GM18867 (cell line): Measurements from ENCODE around the gene DIP2A.
"Not testable (repeated sequence)": the region's sequence is repeated elsewhere in the genome, so short reads cannot be mapped to it uniquely, and the experiment has no call there.

Source experiments
- ATAC-seq: cut with Tn5 transposase; IDR thresholded peaks from one replicate; pipeline ENCODE4 v1.9.1; 2021; ENCODE audit warnings: mild to moderate bottlenecking, moderate library complexity; ENCODE audit not compliant: unreplicated experiment

DIP2A gene

DNA sequence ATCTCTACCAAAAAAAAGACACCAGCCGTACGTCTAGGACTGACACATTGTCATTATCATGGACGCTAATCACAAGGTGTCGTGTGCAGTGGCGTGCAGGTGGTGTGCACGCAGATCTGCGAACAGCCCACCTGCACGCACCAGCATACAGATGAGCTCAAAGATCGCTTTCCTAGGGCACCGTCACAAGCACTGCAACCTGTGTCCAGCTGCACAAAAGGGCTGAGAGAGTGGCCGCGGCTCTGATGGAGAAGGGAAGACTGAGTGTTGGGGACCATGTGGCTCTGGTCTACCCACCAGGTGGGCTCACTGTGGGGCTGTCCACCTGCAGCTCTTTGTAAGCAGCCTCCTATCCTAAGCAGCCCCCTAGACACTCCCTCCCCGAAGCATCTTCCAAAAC is 95.3 kb downstream of the DIP2A start:
- ATAC-seq = no peak

DNA sequence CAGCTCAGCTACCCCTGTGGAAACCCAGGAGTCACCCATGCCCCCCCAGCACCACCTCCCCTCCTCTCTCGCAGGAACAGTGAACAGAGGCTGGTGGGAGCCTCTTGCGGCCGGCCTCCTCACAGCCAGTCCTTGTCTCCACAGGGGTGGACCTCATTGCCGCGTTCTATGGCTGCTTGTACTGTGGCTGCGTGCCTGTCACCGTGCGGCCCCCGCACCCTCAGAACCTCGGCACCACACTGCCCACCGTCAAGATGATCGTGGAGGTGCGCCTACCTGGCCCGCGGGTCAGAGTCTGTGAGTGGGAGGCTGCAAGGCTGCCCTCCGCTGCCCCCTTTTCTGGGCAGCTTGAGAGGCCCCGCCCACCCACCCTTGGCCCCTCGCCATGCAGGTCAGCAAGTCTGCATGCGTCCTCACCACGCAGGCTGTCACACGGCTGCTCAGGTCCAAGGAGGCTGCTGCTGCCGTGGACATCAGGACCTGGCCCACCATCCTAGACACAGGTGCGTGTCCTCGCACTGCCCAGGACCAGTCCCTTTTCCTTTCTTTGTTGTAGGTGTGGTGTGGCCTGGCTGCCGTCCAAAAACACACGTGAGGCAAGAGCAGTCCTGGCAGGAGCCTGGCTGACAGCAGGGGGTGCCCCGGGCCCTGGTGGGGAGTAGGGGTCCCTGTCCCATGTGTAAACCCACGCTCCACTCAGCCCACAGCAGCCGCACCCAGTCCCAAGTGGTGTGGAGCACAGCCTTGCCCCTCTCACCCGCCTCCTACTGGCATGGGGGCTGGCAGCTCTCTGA is 95.9 kb downstream of the DIP2A start:
- no peak for ATAC-seq

DNA sequence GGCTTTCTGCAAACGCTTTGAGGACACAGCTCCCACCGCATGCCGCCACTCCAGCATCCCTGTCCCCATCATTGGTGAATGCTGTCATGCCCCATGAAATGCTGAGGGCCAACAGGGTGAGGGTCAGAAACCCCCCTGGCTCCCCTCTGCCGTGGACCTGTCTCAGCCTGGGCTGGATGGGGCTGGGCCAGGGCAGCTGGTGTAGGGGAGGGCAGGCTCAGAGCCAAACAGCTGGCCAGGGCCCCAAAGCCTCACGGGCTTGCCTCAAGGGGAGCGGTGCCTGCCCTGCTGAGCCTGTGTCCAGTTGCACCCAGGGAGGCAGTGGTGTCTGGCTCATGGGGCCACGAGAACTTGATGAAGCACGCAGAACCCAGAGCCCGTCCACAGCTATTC is 96.5 kb downstream of the DIP2A start:
- ATAC-seq = no peak

DNA sequence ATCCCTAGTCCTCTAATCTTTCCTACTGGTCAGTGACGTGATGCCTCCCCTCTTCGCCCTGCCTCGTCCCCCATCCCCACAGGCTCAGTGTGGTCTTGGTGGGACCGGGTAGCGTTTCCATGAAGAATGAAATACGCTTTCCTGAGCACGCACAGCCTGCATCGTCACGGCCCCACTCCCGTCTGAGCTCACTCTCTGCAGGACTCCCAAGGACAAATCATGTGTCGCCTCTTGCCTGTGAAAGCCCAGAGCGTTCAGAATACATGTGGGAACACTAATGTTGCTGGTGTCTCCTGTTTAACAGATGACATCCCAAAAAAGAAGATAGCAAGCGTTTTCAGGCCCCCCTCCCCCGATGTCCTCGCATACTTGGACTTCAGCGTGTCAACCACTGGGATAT is 97.0 kb downstream of the DIP2A start:
- no peak for ATAC-seq

DNA sequence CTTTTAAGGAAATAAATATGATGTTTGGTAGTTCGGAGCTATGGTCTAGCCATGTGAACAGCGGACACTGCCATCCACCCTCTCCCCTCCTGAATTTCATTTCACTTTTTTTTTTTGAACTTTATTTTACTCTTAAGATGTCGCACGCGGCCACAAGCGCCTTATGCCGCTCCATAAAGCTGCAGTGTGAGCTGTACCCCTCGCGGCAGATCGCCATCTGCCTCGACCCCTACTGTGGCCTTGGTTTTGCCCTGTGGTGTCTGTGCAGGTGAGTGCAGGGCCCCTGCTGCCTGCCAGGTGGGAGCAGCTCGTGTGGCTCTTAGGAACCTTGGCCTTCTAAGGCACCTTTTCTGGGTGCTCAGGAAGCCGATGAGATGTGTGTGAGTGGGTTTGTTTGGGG is 98.1 kb downstream of the DIP2A start:
- no peak for ATAC-seq

DNA sequence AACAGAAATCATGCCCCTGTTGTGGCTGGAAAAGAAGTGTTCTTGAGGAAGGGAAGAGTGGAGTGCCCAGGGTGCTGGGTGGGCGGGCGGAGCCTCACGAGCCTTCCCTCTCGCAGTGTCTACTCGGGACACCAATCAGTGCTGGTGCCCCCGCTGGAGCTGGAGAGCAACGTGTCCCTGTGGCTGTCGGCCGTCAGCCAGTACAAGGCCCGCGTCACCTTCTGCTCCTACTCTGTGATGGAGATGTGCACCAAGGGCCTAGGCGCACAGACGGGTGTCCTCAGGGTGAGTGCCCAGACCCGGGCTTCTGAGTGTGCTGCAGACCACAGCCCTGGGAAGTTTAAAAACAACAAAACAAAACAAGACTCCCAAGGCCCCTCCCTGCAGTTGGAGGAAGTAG is 98.8 kb downstream of the DIP2A start:
- ATAC-seq = no peak

DNA sequence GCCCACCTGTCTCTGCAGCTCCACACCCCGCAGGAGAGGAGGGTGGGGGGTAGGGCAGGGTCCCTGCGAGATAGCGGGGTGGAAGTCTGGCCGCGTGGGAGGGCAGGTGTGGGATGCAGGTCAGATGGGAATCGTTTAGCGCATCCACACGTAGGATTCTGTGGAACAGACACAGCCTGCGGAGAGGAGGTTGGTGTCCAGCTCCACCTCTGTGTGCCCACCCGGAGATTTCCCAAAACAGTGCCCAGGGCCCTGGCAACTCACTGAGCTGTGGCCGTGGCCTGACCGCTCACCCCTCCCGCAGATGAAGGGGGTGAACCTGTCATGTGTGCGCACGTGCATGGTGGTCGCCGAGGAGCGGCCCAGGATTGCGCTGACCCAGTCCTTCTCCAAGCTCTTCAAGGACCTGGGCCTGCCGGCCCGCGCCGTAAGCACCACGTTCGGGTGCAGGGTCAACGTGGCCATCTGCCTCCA is 99.3 kb downstream of the DIP2A start:
- ATAC-seq = no peak

DNA sequence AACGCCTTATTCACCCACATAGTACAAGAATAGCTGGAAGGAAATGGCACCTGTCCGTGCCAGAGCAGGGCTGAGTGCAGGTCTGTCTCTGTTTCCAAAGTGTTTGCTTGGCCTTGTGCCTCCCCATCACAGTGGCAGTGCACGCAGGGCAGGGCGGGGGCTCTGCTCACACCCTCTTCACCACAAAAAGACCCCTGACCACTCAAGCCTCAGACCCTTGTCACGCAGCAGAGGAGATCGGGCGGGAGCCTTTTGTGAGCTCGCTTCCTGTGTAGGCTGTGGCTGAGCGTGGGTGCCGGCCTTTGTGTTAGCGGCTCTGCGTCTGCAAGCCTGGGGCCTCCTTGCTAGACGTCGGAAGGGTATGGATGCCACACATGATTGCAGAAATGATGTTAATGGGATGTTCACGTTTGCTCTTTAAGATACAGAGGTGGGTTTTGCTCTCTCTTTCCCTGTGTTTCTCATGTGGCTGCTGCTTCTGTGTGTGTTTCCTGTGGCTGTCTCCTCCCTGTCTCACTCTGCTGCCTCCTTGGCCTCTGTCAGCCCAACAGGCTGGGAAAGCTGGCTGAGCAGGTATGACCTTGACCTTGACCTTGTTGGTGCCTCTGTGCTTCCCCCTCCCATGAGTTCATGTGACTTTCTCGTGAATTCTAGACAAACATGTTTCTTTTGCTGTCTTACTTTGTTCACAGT is 100.7 kb downstream of the DIP2A start:
- no peak for ATAC-seq

DNA sequence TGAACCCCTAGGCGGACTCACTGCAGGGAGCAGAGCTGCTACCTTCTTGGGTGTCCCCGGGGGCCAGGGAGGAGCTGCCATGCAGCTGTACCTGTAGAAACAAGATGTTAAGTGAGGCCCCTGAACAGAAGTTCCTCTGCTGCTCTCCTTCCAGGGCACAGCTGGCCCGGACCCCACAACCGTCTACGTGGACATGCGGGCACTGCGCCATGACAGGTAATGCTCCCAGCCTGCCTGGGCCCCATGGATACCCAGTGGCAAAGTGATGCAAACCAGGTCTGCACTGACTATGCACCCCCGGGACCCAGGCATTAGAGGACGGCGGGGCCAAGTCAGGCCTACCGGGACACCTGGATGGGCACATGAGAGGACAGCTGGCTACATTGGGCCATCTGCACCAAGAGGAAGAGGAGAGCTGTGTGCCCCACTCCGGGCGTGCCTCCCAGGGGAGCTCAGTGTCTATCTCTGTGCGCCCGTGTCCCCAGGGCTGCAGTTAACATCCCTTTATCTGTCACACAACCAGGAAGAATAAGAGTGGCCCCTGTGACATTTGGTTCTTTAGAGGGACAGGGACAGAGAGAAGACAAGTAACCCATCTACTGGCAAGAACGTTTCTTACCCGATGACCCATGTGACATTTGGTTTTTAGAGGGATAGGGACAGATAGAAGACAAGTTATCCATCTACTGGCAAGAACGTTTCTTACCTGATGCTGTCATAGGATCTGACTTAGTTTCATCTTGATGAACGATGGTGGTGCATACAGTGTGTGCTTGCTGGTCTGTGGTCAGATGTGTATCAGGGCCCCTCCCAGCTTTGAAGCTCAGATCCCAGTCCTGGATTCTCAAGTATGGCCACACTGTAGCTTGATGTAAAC is 102.1 kb downstream of the DIP2A start:
- ATAC-seq = no peak

DNA sequence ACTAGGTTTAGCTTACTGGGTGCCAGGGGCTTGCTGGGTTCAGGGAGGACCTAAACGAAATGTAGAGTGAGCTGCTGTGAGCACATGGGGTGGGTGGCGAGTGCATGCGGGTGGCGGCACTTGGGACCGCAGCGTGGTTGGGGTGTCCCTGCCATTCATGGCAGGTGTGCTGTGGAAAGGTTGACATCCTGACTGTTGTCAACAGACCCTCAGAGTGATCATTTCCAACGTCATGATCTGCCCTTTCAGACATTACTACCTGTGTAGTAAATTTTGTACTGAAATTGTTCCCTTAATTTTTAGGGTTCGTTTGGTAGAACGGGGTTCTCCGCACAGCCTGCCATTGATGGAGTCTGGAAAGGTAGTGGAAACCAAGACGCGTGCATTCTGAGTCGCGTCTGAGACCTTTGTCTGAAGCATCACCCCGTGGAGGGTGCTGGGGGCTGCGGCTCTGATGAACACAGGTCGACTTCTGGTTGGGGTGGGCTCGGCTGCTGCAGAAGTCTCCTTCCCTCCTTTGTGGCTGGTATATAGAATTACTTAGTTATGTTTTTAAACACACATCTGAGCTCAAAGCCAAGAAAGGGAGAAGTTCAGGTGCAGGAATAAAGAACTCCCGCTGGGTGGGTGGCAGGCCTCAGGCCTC is 102.9 kb downstream of the DIP2A start:
- ATAC-seq = no peak

DNA sequence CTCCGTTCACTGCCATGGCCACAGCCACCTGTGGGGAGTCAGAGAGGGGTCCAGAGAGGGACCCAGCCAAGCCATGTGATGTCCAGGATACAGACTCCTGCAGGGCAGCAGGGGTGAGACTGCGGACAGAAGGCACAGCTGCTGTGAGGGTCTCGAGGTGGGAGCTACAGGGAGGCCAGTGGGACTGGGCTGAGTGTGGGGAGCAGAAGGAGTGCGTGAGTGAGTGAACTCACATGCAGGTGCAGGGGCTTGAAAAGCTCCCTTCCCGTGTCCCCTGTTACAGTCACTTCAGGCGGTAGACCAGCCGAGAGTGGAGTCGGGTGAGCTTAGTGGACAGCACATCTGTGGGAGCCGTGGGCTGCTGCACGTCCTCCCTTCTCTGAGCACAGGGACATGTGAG is 103.8 kb downstream of the DIP2A start:
- no peak for ATAC-seq

DNA sequence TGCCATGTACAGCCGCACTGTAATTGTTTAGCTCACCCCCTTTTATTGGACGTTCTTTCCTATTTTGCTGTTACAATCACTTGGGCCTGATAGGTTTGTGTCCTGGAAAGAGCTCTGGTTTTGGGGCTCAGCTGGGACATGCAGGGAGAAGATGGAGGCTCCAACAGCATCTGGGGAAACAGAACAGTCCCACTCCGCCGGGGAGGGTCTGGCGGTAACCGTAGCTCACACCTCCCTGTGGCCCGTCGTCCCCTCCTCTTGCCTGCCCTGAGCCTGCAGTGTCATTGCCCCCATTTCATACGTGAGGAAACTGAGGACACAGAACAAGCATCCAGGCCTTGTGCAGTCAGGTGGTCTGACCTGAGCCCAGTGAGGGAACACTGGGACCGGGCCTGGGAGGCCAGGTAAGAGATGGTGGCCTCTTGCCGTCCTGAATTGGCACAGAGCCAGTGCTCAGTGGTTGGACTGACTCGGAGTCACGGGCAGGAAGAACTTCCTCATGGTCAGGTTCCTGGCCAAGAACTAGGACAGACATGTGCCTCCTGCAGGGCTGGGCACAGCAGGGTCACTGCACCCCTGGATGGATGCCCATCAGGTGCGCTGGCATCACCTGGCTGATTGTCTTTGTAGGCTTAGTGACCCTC is 104.4 kb downstream of the DIP2A start:
- ATAC-seq = no peak

DNA sequence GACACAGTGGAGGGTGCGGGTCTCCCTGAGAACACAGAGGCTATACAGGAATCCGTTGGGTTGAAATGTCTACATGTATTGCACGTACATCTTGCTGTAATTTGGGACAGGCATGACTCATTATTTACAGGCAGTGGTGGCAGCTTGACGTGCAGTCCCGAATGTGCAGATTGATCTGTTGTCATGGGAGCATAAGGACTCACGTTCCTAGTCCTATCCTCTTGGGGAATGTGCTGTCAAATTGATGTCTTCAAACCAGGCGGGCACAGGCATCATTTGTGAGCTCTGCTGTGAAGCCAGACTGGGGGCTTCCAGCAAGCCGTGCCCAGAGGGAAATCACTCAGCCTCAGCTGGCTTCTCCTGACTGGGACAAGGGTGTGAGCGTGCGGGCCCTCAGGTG is 105.7 kb downstream of the DIP2A start:
- no peak for ATAC-seq

DNA sequence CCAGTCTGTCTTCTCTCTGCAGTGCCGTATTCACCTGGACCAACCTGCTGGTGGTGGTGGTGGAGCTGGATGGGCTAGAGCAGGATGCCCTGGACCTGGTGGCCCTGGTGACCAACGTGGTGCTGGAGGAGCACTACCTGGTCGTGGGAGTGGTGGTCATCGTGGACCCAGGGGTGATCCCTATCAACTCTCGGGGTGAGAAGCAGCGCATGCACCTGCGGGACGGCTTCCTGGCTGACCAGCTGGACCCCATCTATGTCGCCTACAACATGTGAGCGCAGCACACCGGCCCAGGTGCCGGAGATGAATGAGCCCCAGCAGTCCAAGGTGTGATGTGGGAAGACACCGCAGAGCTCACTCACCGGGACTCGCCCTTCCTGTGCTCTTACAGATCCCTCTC is 108.7 kb downstream of the DIP2A start:
- no peak for ATAC-seq

DNA sequence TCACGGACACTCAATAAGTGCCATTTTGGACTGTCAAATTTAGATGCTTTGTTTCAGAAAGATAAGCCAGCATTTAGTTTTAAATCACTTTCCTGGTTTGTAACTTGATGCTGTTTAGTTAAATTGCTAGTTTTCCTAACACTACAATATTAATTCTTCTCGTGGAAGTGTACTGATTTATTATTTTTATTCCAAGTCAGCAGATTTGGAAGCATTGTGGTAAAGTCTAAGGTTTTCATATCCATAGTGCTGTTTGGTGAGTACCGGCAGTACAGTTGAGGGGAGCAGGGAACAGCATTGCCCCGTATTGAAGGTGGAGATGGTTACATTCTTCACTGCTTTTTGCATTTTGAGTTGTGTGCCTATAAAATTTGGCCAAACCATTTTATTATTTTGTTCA is 109.9 kb downstream of the DIP2A start:
- ATAC-seq = no peak

DNA sequence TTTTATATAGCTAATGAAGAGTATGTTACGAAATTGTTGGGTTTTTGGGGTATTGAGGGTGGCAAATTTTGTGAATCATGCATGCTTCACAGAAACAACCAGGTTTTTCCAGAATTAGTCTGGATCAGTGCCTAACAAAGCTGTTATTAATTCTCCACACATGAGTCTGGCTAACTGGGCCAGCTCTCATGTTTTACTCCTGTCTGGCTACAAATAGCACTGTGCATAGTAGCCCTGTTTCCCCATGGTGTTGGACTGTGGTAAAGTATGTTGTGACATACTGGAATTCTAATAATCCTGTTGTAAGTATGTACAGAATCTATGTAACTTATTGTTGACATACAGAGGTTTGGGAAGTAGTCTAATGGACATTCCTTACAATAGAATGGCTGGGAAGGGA is 110.4 kb downstream of the DIP2A start:
- ATAC-seq = no peak

DNA sequence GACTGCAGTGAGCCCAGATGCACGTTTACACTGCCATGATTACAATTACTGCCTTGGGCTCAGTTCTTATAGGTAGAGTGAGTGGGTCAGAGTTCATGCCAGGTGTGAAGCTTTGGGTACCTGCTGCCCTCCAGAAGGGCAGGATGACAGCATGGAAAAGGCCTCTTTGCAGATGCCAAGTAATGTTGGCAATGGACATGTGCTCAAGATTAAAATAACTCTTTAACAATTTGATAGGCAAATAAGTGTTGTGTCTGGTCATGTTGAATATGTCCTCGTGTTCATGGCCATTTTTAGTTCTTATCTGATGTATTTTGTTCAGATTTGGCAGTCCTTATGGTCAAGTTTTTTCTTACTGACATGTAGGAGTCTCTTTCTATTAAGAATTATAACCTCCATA is 111.4 kb downstream of the DIP2A start:
- no peak for ATAC-seq

DNA sequence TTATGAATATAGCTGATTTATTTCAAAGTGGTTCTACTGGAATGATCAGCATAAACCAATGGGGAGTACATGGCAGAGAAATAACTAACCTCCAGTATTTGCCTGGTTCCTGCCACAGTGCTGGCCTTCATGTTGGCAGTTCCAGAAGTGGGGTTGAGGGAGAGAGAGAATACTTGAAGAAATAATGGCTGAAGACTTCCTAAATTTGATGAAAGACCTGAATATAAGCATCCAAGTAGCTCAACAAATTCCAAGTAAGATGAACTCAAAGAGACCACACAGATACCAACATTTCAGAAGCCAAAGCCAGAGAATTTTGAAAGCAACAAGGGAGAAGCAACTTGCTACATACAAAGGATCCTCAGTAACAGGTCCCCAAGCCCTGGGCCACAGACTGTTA is 111.9 kb downstream of the DIP2A start:
- ATAC-seq = no peak

DNA sequence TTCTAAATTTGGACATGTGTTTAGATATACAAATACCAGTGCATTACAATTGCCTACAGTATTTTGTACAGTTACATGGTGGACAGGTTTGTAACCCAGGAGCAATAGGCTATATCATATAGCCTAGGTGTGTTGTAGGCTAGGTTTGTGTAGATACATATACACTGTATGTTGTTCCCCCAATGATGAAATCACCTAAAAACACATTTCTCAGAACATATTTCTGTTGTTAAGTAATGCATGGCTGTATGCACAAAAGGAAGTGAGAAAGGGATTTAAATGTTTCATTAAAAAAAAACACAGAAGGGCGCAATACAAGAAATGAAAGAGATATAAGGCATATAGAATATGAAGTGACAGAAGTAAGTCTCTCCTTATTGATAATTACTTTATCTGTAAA is 114.2 kb downstream of the DIP2A start:
- ATAC-seq = no peak

DNA sequence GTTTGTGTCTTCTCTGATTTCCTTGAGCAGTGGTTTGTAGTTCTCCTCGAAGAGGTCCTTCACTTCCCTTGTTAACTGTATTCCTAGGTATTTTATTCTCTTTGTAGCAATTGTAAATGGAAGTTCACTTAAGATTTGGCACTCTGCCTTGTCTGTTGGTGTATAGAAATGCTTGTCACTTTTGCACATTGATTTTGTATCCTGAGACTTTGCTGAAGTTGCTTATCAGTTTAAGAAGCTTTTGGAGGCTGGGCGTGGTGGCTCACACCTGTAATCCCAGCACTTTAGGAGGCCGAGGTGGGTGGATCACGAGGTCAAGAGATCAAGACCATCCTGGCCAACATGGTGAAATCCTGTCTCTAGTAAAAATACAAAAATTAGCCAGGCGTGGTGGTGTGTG is 119.1 kb downstream of the DIP2A start:
- ATAC-seq = not testable (repeated sequence)

DNA sequence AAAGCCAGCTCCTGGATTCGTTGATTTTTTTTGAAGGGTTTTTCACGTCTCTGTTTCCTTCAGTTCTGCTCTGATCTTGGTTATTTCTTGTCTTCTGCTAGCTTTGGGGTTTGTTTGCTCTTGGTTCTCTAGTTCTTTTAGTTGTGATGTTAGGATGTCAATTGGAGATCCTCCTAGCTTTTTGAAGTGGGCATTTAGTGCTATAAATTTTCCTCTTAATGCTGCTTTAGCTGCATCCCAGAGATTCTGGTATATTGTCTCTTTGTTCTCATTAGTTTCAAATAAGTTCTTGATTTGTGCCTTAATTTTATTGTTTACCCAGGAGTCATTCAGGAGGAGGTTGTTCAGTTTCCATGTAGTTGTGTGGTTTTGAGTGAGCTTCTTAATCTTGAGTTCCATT is 120.7 kb downstream of the DIP2A start:
- ATAC-seq = not testable (repeated sequence)
